Inferior parietal cortex (tissue), 1 donor: ENCODE results near the gene PRPF40A.
"Not testable (repeated sequence)": the region's sequence is repeated elsewhere in the genome, so short reads cannot be mapped to it uniquely, and the experiment has no call there.

Experiments
- DNase-seq: peaks from one replicate; pipeline ENCODE4 v3.0.0-alpha.2; 2016; ENCODE audit errors: extremely low spot score

Gene PRPF40A

GRCh38 chr2:152717228-152718075 lies at the start of gene PRPF40A:
PRPF40A (minus strand) TSS chr2:152717461; CDS start chr2:152717439, 22 bp downstream.
- DNase-seq: peak; percentile 99

GRCh38 chr2:152766928-152767327 lies 49.7 kb upstream of the PRPF40A start:
- no peak for DNase-seq

- DNase-seq: no peak
Measured at GRCh38 chr2:152763651-152764050, 46.4 kb upstream of the PRPF40A start.

- not testable (repeated sequence) for DNase-seq
Measured at GRCh38 chr2:152763208-152763607, 45.9 kb upstream of the PRPF40A start.

- no peak for DNase-seq
Measured at GRCh38 chr2:152762202-152762601, 44.9 kb upstream of the PRPF40A start.

- no peak for DNase-seq
Measured at GRCh38 chr2:152761214-152761613, 44.0 kb upstream of the PRPF40A start.

- no peak for DNase-seq
Measured at GRCh38 chr2:152759290-152760072, 42.2 kb upstream of the PRPF40A start.

- DNase-seq: no peak
Measured at GRCh38 chr2:152755029-152755428, 37.8 kb upstream of the PRPF40A start.

- not testable (repeated sequence) for DNase-seq
Measured at GRCh38 chr2:152747751-152748150, 30.5 kb upstream of the PRPF40A start.

GRCh38 chr2:152743002-152743401 lies 25.7 kb upstream of the PRPF40A start:
- DNase-seq: no peak

GRCh38 chr2:152740743-152741328 lies 23.6 kb upstream of the PRPF40A start:
- DNase-seq: peak; percentile 86

- DNase-seq: not testable (repeated sequence)
Measured at GRCh38 chr2:152739705-152740104, 22.4 kb upstream of the PRPF40A start.

GRCh38 chr2:152738438-152738837 lies 21.2 kb upstream of the PRPF40A start:
- no peak for DNase-seq

GRCh38 chr2:152737509-152737908 lies 20.2 kb upstream of the PRPF40A start:
- not testable (repeated sequence) for DNase-seq

- no peak for DNase-seq
Measured at GRCh38 chr2:152730591-152731333, 13.5 kb upstream of the PRPF40A start.

- no peak for DNase-seq
Measured at GRCh38 chr2:152729844-152730243, 12.6 kb upstream of the PRPF40A start.

- DNase-seq: no peak
Measured at GRCh38 chr2:152723918-152724317, 6.7 kb upstream of the PRPF40A start.

- not testable (repeated sequence) for DNase-seq
Measured at GRCh38 chr2:152722639-152723038, 5.4 kb upstream of the PRPF40A start.

- DNase-seq: no peak
Measured at GRCh38 chr2:152720794-152721193, 3.5 kb upstream of the PRPF40A start.

GRCh38 chr2:152718909-152719645 lies 1.8 kb upstream of the PRPF40A start:
- DNase-seq: peak; percentile 34
